ENCODE measurements around the gene ZMIZ1. TPM values are rescaled to one million over a fixed set of nuclear protein-coding genes. Genes with fewer than 3 reads are reported as not detected.

ZMIZ1 gene
- total RNA-seq, 1 donor from 2014 or later: 80.4 TPM

DNA sequence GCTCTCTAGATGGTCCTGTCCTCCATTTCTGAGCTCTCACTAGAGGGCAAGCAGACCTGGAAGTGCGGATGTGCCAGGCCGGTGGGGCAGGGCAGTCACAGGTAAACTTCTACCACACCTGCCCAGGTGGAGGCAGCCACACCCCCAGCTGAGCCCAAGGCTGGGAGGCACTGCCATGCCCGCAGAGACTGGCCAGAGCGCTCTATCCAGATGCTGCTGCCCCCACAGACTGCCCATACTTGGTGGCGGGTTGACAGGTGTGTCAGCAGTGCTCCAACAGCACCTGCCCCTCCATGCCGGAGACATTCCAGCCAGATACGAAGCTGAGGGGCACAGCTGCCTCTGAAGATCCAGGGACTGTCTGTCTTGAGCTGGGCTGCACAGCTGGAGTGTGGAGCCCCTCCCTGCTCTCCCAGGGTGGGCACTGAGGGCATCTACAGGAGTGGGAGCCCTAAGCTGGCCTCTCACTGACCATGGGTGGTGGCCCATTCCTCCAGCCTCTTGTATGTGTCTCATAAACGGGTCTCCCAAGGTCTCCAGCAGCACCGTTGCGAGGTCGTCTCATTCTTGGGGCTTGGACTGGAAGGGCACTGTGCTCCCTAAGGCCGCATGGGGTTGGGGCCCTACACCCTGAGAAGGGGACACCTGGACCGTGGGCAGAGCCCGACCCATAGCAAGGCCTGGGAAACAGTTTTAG is 240.4 kb downstream of the ZMIZ1 start:
- intact Hi-C loops (cut with micrococcal nuclease): no loop called here
- Mint-ChIP-seq H3K27me3 (ENCODE audit: low read depth) (no peaks in the 10 kb centered on the region), H3K36me3 (ENCODE audit: low read depth) (peaks cover 62% of the 10 kb centered on the region), H3K4me3 (ENCODE audit: low read depth) (no peak overlapping the region), H3K4me1 (ENCODE audit: low read depth) (no peaks in the 10 kb centered on the region), H3K9me3 (no peaks in the 10 kb centered on the region), H3K27ac (peak overlapping the region; percentile 29)
- no peak for DNase-seq (ENCODE audit: low spot score)

DNA sequence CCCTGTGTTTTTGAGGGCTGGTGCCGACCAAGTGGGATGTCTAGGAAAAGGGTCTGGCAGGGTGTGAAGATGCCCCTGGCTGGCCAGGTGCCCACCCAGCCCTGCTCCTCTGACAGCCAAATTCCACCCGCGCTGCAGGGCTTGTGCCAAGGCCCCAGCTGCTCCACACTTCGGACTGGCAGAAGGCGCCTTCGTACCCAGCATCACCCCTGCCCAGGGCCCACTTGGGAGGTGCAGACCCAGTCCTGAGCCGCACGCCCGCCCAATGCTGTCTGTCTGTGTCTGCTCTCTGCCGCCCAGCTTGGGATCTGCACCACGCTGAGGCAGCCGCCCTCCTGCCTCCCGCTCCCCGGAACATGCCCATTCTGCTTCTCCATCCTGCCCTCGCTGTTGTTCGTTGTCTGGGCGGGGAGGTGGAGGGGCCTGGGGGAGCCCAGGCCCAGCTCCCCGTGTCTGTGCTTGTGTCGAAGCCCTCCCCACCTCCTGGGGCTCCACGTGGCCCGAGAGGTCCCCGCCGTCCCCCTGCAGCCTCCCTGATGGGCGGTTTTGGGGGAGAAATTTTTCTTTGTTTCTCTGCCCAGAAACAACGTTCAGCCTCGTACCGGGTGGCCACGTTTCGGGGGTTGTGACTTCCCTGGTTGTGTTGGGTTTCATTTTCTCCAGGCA is 241.6 kb downstream of the ZMIZ1 start:
- no peak for DNase-seq (ENCODE audit: low spot score)
- Mint-ChIP-seq H3K27ac (no peak overlapping the region), H3K9me3 (no peaks in the 10 kb centered on the region), H3K4me3 (ENCODE audit: low read depth) (no peak overlapping the region), H3K4me1 (ENCODE audit: low read depth) (no peaks in the 10 kb centered on the region), H3K36me3 (ENCODE audit: low read depth) (peaks cover 57% of the 10 kb centered on the region), H3K27me3 (ENCODE audit: low read depth) (no peaks in the 10 kb centered on the region)
- intact Hi-C loops (cut with micrococcal nuclease): no loop called here

DNA sequence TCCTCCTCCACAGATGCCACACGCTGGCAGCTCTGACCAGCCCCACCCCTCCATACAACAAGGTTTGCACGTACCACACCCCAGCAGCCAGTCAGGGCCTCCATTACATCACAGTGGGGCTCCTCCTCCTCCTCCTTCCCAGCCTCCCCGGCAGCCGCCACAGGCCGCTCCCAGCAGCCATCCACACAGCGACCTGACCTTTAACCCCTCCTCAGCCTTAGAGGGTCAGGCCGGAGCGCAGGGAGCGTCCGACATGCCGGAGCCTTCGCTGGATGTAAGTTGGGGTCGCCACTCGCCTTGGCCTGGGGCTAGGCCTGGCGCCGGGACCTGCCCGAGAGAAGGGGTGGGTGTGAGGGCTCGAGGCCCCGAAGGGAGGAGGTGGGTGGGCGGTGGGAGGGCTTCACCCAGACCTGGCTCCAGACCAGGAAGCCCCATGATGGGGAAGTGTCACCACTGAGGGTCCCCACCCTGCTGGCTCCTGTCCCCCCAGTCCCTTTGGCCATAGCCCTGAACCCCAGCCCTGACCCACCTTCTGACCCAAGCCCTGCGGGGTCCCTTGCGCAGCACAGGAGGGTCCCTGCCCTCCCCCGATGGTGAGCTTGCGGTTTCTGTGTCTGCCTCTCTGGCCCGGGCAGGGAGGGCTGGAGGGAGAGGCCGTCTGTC is 242.3 kb downstream of the ZMIZ1 start:
- H3K36me3 Mint-ChIP-seq (ENCODE audit: low read depth): peaks cover 58% of the 10 kb centered on the region
- H3K4me1 Mint-ChIP-seq (ENCODE audit: low read depth): peaks cover 6% of the 10 kb centered on the region
- no peaks in the 10 kb centered on the region for H3K9me3 Mint-ChIP-seq
- H3K27me3 Mint-ChIP-seq (ENCODE audit: low read depth): no peaks in the 10 kb centered on the region
- intact Hi-C loops (cut with micrococcal nuclease): no loop called here
- DNase-seq (ENCODE audit: low spot score): no peak
- no peak overlapping the region for H3K27ac Mint-ChIP-seq
- no peak overlapping the region for H3K4me3 Mint-ChIP-seq (ENCODE audit: low read depth)

- DNase-seq (ENCODE audit: low spot score): no peak
- H3K4me1 Mint-ChIP-seq (ENCODE audit: low read depth): peaks cover 12% of the 10 kb centered on the region
- intact Hi-C loops (cut with micrococcal nuclease): no loop called here
- peaks cover 53% of the 10 kb centered on the region for H3K36me3 Mint-ChIP-seq (ENCODE audit: low read depth)
- H3K9me3 Mint-ChIP-seq: no peaks in the 10 kb centered on the region
- H3K27me3 Mint-ChIP-seq (ENCODE audit: low read depth): no peaks in the 10 kb centered on the region
- no peak overlapping the region for H3K27ac Mint-ChIP-seq
- H3K4me3 Mint-ChIP-seq (ENCODE audit: low read depth): no peak overlapping the region
Observed at GRCh38 chr10:79311581-79312407, 243.0 kb downstream of the ZMIZ1 start.

GRCh38 chr10:79312601-79313187 is 243.9 kb downstream of the ZMIZ1 start:
- H3K27ac Mint-ChIP-seq: no peak overlapping the region
- peaks cover 21% of the 10 kb centered on the region for H3K4me1 Mint-ChIP-seq (ENCODE audit: low read depth)
- H3K4me3 Mint-ChIP-seq (ENCODE audit: low read depth): no peak overlapping the region
- no peaks in the 10 kb centered on the region for H3K27me3 Mint-ChIP-seq (ENCODE audit: low read depth)
- peaks cover 46% of the 10 kb centered on the region for H3K36me3 Mint-ChIP-seq (ENCODE audit: low read depth)
- no peak for DNase-seq (ENCODE audit: low spot score)
- H3K9me3 Mint-ChIP-seq: no peaks in the 10 kb centered on the region
- intact Hi-C loops (cut with micrococcal nuclease): no loop called here

DNA sequence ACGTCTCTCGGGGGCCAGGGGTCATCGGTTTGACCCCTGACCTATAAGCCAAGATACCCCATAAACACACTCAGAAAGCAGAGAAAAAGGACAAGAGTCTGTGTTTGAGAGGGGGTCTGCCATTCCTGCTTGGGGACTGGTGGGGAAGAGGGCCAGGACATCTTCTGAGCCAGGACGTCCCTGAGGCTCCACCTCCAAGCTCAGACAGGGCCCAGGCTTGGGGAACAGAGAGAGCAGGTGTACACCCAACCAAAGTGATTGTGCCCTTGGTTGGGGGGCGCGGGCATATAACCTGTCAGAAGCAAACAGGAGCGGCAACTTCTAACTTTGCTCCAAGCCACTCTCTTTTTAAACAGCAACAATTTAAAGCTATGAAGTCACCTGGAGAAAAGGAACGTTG is 244.6 kb downstream of the ZMIZ1 start:
- no peak overlapping the region for H3K27ac Mint-ChIP-seq
- no peaks in the 10 kb centered on the region for H3K9me3 Mint-ChIP-seq
- DNase-seq (ENCODE audit: low spot score): no peak
- H3K27me3 Mint-ChIP-seq (ENCODE audit: low read depth): no peaks in the 10 kb centered on the region
- intact Hi-C loops (cut with micrococcal nuclease): no loop called here
- no peak overlapping the region for H3K4me3 Mint-ChIP-seq (ENCODE audit: low read depth)
- peaks cover 42% of the 10 kb centered on the region for H3K36me3 Mint-ChIP-seq (ENCODE audit: low read depth)
- H3K4me1 Mint-ChIP-seq (ENCODE audit: low read depth): peaks cover 27% of the 10 kb centered on the region

- peaks cover 4% of the 10 kb centered on the region for H3K9me3 Mint-ChIP-seq
- no peak overlapping the region for H3K4me3 Mint-ChIP-seq (ENCODE audit: low read depth)
- H3K27ac Mint-ChIP-seq: no peak overlapping the region
- peaks cover 33% of the 10 kb centered on the region for H3K4me1 Mint-ChIP-seq (ENCODE audit: low read depth)
- H3K27me3 Mint-ChIP-seq (ENCODE audit: low read depth): no peaks in the 10 kb centered on the region
- intact Hi-C loops (cut with micrococcal nuclease): no loop called here
- H3K36me3 Mint-ChIP-seq (ENCODE audit: low read depth): peaks cover 40% of the 10 kb centered on the region
- DNase-seq (ENCODE audit: low spot score): no peak
Observed at GRCh38 chr10:79313911-79314439, 245.2 kb downstream of the ZMIZ1 start.

GRCh38 chr10:79314761-79315601 is 246.2 kb downstream of the ZMIZ1 start:
- intact Hi-C loops (cut with micrococcal nuclease): no loop called here
- Mint-ChIP-seq H3K27me3 (ENCODE audit: low read depth) (no peaks in the 10 kb centered on the region), H3K36me3 (ENCODE audit: low read depth) (peaks cover 44% of the 10 kb centered on the region), H3K27ac (no peak overlapping the region), H3K9me3 (peaks cover 12% of the 10 kb centered on the region), H3K4me1 (ENCODE audit: low read depth) (peaks cover 43% of the 10 kb centered on the region), H3K4me3 (ENCODE audit: low read depth) (no peak overlapping the region)
- DNase-seq (ENCODE audit: low spot score): no peak

GRCh38 chr10:79315602-79315920 is 246.8 kb downstream of the ZMIZ1 start:
- H3K4me1 Mint-ChIP-seq (ENCODE audit: low read depth): peaks cover 49% of the 10 kb centered on the region
- peaks cover 40% of the 10 kb centered on the region for H3K36me3 Mint-ChIP-seq (ENCODE audit: low read depth)
- no peak overlapping the region for H3K4me3 Mint-ChIP-seq (ENCODE audit: low read depth)
- H3K27ac Mint-ChIP-seq: no peak overlapping the region
- H3K9me3 Mint-ChIP-seq: peaks cover 12% of the 10 kb centered on the region
- H3K27me3 Mint-ChIP-seq (ENCODE audit: low read depth): no peaks in the 10 kb centered on the region
- intact Hi-C loops (cut with micrococcal nuclease): no loop called here
- DNase-seq (ENCODE audit: low spot score): no peak

- DNase-seq (ENCODE audit: low spot score): no peak
- H3K36me3 Mint-ChIP-seq (ENCODE audit: low read depth): peaks cover 37% of the 10 kb centered on the region
- H3K27me3 Mint-ChIP-seq (ENCODE audit: low read depth): no peaks in the 10 kb centered on the region
- intact Hi-C loops (cut with micrococcal nuclease): loop anchor here (1.0 to 2.0 kb wide), 5 partner anchors 14 to 74 kb away; partner anchors contain the start of gene PPIF
- peaks cover 12% of the 10 kb centered on the region for H3K9me3 Mint-ChIP-seq
- peaks cover 62% of the 10 kb centered on the region for H3K4me1 Mint-ChIP-seq (ENCODE audit: low read depth)
- peak overlapping the region; percentile 81 for H3K27ac Mint-ChIP-seq
- peak overlapping the region; percentile 52 for H3K4me3 Mint-ChIP-seq (ENCODE audit: low read depth)
Observed at GRCh38 chr10:79316671-79317431, 248.1 kb downstream of the ZMIZ1 start.

DNA sequence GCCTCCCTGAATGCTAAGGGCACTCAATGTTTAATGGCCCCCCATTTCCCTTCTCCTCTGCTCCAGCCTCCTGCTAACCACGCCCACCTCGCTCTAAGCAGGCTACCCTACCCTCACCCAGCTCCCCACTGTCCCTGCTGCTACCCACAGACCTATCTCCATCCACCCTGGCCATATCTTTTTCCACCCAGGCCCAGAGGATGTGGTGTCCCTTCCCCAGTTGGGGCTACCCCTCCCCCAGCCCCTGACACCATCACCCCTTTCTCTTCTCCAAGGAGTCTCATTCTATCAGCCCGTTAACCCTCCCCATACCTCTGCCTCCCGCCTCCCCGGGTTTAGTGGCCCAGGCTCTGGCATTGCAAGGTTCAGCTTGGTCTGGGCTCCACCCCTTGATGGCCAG is 249.6 kb downstream of the ZMIZ1 start:
- Mint-ChIP-seq H3K36me3 (ENCODE audit: low read depth) (peaks cover 27% of the 10 kb centered on the region), H3K4me1 (ENCODE audit: low read depth) (peaks cover 74% of the 10 kb centered on the region), H3K27ac (peak overlapping the region; percentile 81), H3K27me3 (ENCODE audit: low read depth) (no peaks in the 10 kb centered on the region), H3K4me3 (ENCODE audit: low read depth) (peak overlapping the region; percentile 1), H3K9me3 (peaks cover 12% of the 10 kb centered on the region)
- intact Hi-C loops (cut with micrococcal nuclease): no loop called here
- no peak for DNase-seq (ENCODE audit: low spot score)
